GM12878 (cell line): ENCODE measurements around the gene MEF2C. TPM values are rescaled to one million over a fixed set of nuclear protein-coding genes. Genes with fewer than 3 reads are reported as not detected.
A peak's percentile ranks its signal among the peaks of the same experiment; 100 is the strongest.

Source experiments
- ATAC-seq: fragments of 200-7000 bp; cut with Tn5 transposase; 3 replicates; pipeline ENCODE4 v1.9.1; 2020; ENCODE audit warnings: mild to moderate bottlenecking, moderate library complexity
- BruUV-seq: library from RNA; stranded (reverse); fragments of 400-500 nt; replicated peaks from 2 replicates; lab custom pipeline; 2021; lab: Mats Ljungman, UMichigan
- CTCF ChIA-PET: fragments of 300-600 bp; sonication (Branson Sonifier 250); formaldehyde crosslinking; extraction: SDS; loops from one replicate; lab custom pipeline; 2021; ENCODE audit warnings: inconsistent platforms; lab: Yijun Ruan, JAX
- POLR2A ChIA-PET: fragments of 350-600 bp; formaldehyde crosslinking; extraction: SDS; loops from one replicate; lab custom pipeline; 2021; ENCODE audit warnings: inconsistent platforms; lab: Charles Lee
- RAD21 ChIA-PET: fragments of 300-600 bp; sonication (Branson Sonifier 250); formaldehyde crosslinking; loops from one replicate; lab custom pipeline; 2023; ENCODE audit warnings: antibody characterized with exemption; ENCODE audit not compliant: unreplicated experiment; lab: Charles Lee
- SMC1A ChIA-PET: fragments of 300-600 bp; sonication (Branson Sonifier 250); formaldehyde crosslinking; loops from one replicate; lab custom pipeline; 2023; ENCODE audit not compliant: unreplicated experiment, uncharacterized antibody; lab: Charles Lee
- DNase-seq: peaks from one replicate; pipeline ENCODE4 v3.0.0-alpha.2; 2011; ENCODE audit warnings: low read depth, low spot score
- FAIRE-seq: peaks from 3 replicates; lab custom pipeline; 2011; peaks lifted over from hg19 to GRCh38; lab: Jason Lieb, UNC
- H2AFZ ChIP-seq: 2 replicates; pipeline ENCODE4 v1.6.0; 2011; ENCODE audit warnings: low read depth, low read length, control low read depth; ENCODE audit not compliant: control insufficient read depth
- H3K27ac ChIP-seq: 2 replicates; pipeline ENCODE4 v1.5.1; 2011; ENCODE audit warnings: control low read depth; ENCODE audit not compliant: control insufficient read depth, insufficient read depth
- H3K27me3 ChIP-seq, 2 experiments: replicated peaks in 1 of 2; 2 replicates each; pipeline versions ENCODE4 v1.6.0 to v1.6.1; 2011; ENCODE audit warnings: low read length in 1 of 2; ENCODE audit not compliant: control insufficient read depth in 2 of 2, insufficient read depth in 2 of 2
- H3K36me3 ChIP-seq, 2 experiments: 2 replicates each; pipeline ENCODE4 v1.5.1; 2011; ENCODE audit warnings: low read length in 1 of 2; ENCODE audit not compliant: control insufficient read depth in 2 of 2, insufficient read depth in 2 of 2
- H3K4me1 ChIP-seq: 2 replicates; pipeline ENCODE4 v1.6.1; 2011; ENCODE audit warnings: mild to moderate bottlenecking, low read length, moderate library complexity, mixed read lengths; ENCODE audit not compliant: control insufficient read depth, insufficient read depth
- H3K4me2 ChIP-seq: 2 replicates; pipeline ENCODE4 v1.6.0; 2011; ENCODE audit warnings: control low read depth; ENCODE audit not compliant: control insufficient read depth, insufficient read depth
- H3K4me3 ChIP-seq: fragments of 200-600 bp; sonication (generic); 2 replicates; pipeline ENCODE4 v1.5.1; 2016
- H3K79me2 ChIP-seq: 2 replicates; pipeline ENCODE4 v1.6.0; 2011; ENCODE audit warnings: low read length; ENCODE audit not compliant: control insufficient read depth, insufficient read depth
- H3K9ac ChIP-seq: 2 replicates; pipeline ENCODE4 v1.8.0; 2011; ENCODE audit warnings: low read length, control low read depth, mixed read lengths; ENCODE audit not compliant: control insufficient read depth, insufficient read depth
- H3K9me3 ChIP-seq: replicated peaks from 3 replicates; pipeline ENCODE4 v1.5.1; 2011; ENCODE audit warnings: mild to moderate bottlenecking, low read length; ENCODE audit not compliant: control insufficient read depth, insufficient read depth
- H4K20me1 ChIP-seq: 2 replicates; pipeline ENCODE4 v1.6.0; 2011; ENCODE audit not compliant: control insufficient read depth, insufficient read depth
- BHLHE40 ChIP-seq, 2 experiments: fragments of 450-650 bp in 1 of 2; IDR thresholded peaks; 2 replicates each; pipeline ENCODE4 v1.6.1; 2011 to 2017; ENCODE audit warnings: low read depth in 2 of 2, borderline replicate concordance in 1 of 2, improper control_type of control experiment in 1 of 2, low read length in 1 of 2, mild to moderate bottlenecking in 1 of 2
- CBFB ChIP-seq: IDR thresholded peaks from 2 replicates; pipeline ENCODE4 v1.6.1; 2016; ENCODE audit warnings: antibody characterized with exemption, low read depth
- CBX5 ChIP-seq: sonication (generic); IDR thresholded peaks from 2 replicates; pipeline ENCODE4 v1.6.1; 2016; ENCODE audit warnings: low read depth, moderate library complexity, mild to moderate bottlenecking, inconsistent platforms
- CREB1 ChIP-seq: IDR thresholded peaks from 2 replicates; pipeline ENCODE4 v1.6.1; 2012; ENCODE audit warnings: low read depth, mild to moderate bottlenecking, inconsistent platforms
- CTCF ChIP-seq, 3 experiments: IDR thresholded peaks in 2 of 3; conservative IDR thresholded peaks in 1 of 3; 2 replicates each; pipeline ENCODE4 v1.5.1; 2011; ENCODE audit warnings: low read depth in 3 of 3, low read length in 3 of 3, mild to moderate bottlenecking in 3 of 3, control low read depth in 2 of 3, moderate library complexity in 2 of 3, inconsistent platforms in 1 of 3, mixed read lengths in 1 of 3; ENCODE audit not compliant: control insufficient read depth in 2 of 3, insufficient read depth in 1 of 3; ENCODE audit errors: extremely low read depth in 1 of 3
- GATAD2B ChIP-seq: fragments of 450-650 bp; conservative IDR thresholded peaks from 2 replicates; pipeline ENCODE4 v1.6.1; 2017; ENCODE audit warnings: low read depth, mild to moderate bottlenecking, moderate library complexity
- MEF2B ChIP-seq: fragments of 450-650 bp; IDR thresholded peaks from 2 replicates; pipeline ENCODE4 v1.6.1; 2018; ENCODE audit warnings: mild to moderate bottlenecking, moderate library complexity; ENCODE audit not compliant: partially characterized antibody, poor library complexity, severe bottlenecking
- NFYA ChIP-seq: IDR thresholded peaks from 2 replicates; pipeline ENCODE4 v1.6.1; 2011; ENCODE audit warnings: low read depth, mild to moderate bottlenecking, low read length, improper control_type of control experiment, borderline replicate concordance
- RBBP5 ChIP-seq: fragments of 200-600 bp; sonication (generic); conservative IDR thresholded peaks from 2 replicates; pipeline ENCODE4 v1.6.1; 2016
- RUNX3 ChIP-seq: IDR thresholded peaks from 2 replicates; pipeline ENCODE4 v1.6.1; 2012; ENCODE audit warnings: low read length, inconsistent platforms
- SUZ12 ChIP-seq: fragments of 200-600 bp; sonication (generic); IDR thresholded peaks from one replicate; pipeline ENCODE4 v1.6.1; 2018; ENCODE audit warnings: antibody characterized with exemption, mild to moderate bottlenecking; ENCODE audit not compliant: unreplicated experiment
- TBL1XR1 ChIP-seq: IDR thresholded peaks from 2 replicates; pipeline ENCODE4 v1.6.1; 2012; ENCODE audit warnings: low read depth, low read length, improper control_type of control experiment
- YY1 ChIP-seq: IDR thresholded peaks from 2 replicates; pipeline ENCODE4 v1.6.1; 2011; ENCODE audit warnings: low read depth, mild to moderate bottlenecking, low read length
- WGBS: methylation state at CpG from one replicate; pipeline ENCODE4 v1.1.6; 2016; ENCODE audit warnings: low lambda C conversion rate; ENCODE audit not compliant: insufficient replicate concordance, insufficient coverage; ENCODE audit errors: missing lambda C conversion rate; 5-methylcytosine and 5-hydroxymethylcytosine counted together
- in situ Hi-C: fragments of 300-500 bp; cut with MboI; formaldehyde crosslinking; loops from 9 replicates; pipeline ENCODE4 v1.14.3; 2018; ENCODE audit warnings: mixed read lengths
- intact Hi-C: fragments of 100-400 bp; cut with micrococcal nuclease; formaldehyde crosslinking; loops from one replicate; pipeline ENCODE4 v1.14.2; 2022; ENCODE audit not compliant: unreplicated experiment
- polyA plus RNA-seq, 11 experiments: library from polyadenylated mRNA; depleted of rRNA in 4 of 11; unstranded in 6 of 11; stranded (reverse) in 5 of 11; fragments of >200 nt; fragmentation: Nextera tagmentation in 4 of 11; fragmentation: Illumina TruSeq in 1 of 11; extraction: Ambion mirVana in 4 of 11; extraction: Trizol in 1 of 11; gene quantifications; 1 replicate in 1 of 11; 2 replicates in 10 of 11; pipeline versions ENCODE4 v1.2.1 to v1.2.3, GENCODE V29; 2011 to 2016; ENCODE audit warnings: inconsistent platforms in 2 of 11, missing spikeins in 2 of 11, low read depth in 1 of 11
- total RNA-seq, 4 experiments: library from RNA; depleted of rRNA in 3 of 4; stranded (reverse); fragments of >200 nt in 3 of 4; fragmentation: Illumina TruSeq in 1 of 4; extraction: Trizol in 1 of 4; gene quantifications; 2 replicates each; pipeline versions ENCODE4 v1.2.1 to v1.2.3, GENCODE V29; 2013 to 2021

The MEF2C gene
- total and polyA plus RNA-seq, 10 of the 15 experiments (the other 5 are each of a cell fraction or from before 2014, with no cell fraction given) = 104 to 225 (median 180) TPM

GRCh38 chr5:88765171-88765570, 117.8 kb downstream of the MEF2C start (continued):
- TF ChIP-seq CTCF (IDR thresholded peaks at IDR 0.05 in 2 of 3, conservative IDR thresholded peaks at IDR 0.05 in 1 of 3; ENCODE audit: control insufficient read depth in 2 of 3, extremely low read depth in 1 of 3, insufficient read depth in 1 of 3, low read depth in 3 of 3, low read length in 3 of 3) (no peak), CBFB (no peak), MEF2B (no peak), RBBP5 (no peak), BHLHE40 (IDR thresholded peaks at IDR 0.05; ENCODE audit: borderline replicate concordance in 1 of 2, low read depth in 2 of 2, low read length in 1 of 2) (no peak), RUNX3 (no peak), SUZ12 (no peak), GATAD2B (no peak), CBX5 (no peak), YY1 (no peak)

DNA sequence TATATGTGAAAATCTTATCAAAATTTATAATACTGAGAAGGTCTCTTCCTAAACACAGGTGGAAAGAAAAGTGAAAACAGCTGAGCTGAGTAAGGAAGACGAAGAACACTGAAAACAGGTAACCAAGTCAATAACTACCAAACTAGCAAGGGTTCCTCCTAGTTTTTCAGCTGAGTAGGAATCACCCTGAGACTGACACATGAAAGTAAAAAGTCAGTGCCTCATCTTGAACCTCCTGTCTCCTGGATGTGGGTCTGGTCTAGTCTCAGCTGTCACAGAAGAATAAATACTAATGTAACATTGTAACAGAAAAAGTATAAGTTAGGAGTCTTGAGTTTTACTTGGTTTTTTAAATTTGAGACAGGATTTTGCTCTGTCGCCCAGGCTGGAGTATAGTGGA, 121.0 kb downstream of the MEF2C start:
- H3K4me3 ChIP-seq = no peak overlapping the region
- POLR2A ChIA-PET = interaction anchor here (0.7 to 1.1 kb wide), 3 partner anchors 10 to 118 kb away, joined by 3 read pairs; no protein-coding TSS in a partner anchor
- H3K27ac ChIP-seq = peak overlapping the region; percentile 17; the same call in 1 of the 2 replicates
- peaks cover 2 to 43% of the 10 kb centered on the region in 2 experiments for H3K36me3 ChIP-seq
- WGBS = 25% methylated on average over 2 of the region's 2 CpGs
- intact Hi-C loops (no loop called here), in situ Hi-C loops (no loop called here)
- CTCF ChIA-PET = interaction anchor here (0.7 to 1.6 kb wide), 7 partner anchors 8 to 75 kb away, joined by 3 to 9 read pairs (median 4); no protein-coding TSS in a partner anchor
- no peak overlapping the region for H2AFZ ChIP-seq
- H3K9ac ChIP-seq = no peak overlapping the region
- no peaks in the 10 kb centered on the region for H3K27me3 ChIP-seq
- DNase-seq (no peak), ATAC-seq (peak; percentile 58), FAIRE-seq (no peak)
- SMC1A ChIA-PET = interaction anchor here (0.8 to 3.8 kb wide), 18 partner anchors 8 to 67 kb away, joined by 3 to 23 read pairs (median 4); no protein-coding TSS in a partner anchor
- peaks cover 29% of the 10 kb centered on the region for H3K79me2 ChIP-seq
- H4K20me1 ChIP-seq = no peaks in the 10 kb centered on the region; the same call in 1 of the 2 replicates
- H3K4me1 ChIP-seq = peaks cover 11% of the 10 kb centered on the region
- peak overlapping the region; percentile 19; the same call in 1 of the 2 replicates for H3K4me2 ChIP-seq
- no peaks in the 10 kb centered on the region; the same call in none of the 3 replicates for H3K9me3 ChIP-seq
- TF ChIP-seq CREB1 (no peak), TBL1XR1 (no peak), NFYA (no peak)
- TF ChIP-seq, all 136 proteins: peak for 0
- BruUV-seq = no TSS peak
- RAD21 ChIA-PET = interaction anchor here (1.0 to 2.6 kb wide), 7 partner anchors 16 to 968 kb away, joined by 3 to 12 read pairs (median 4); no protein-coding TSS in a partner anchor
